Dendritic cell treated with granulocyte-macrophage colony-stimulating factor and Interleukin-4, amounts not matched to agents 40 ng/mL and 50 ng/mL, for 4 days (primary cell): ENCODE data around the gene GCG.

Experiments
- H3K27ac Mint-ChIP-seq: one replicate; pipeline ENCODE4 v1.8.0; 2022; ENCODE audit warnings: mild to moderate bottlenecking, mixed read lengths
- H3K27me3 Mint-ChIP-seq: one replicate; pipeline ENCODE4 v1.8.0; 2022; ENCODE audit warnings: mild to moderate bottlenecking, mixed read lengths
- H3K36me3 Mint-ChIP-seq: one replicate; pipeline ENCODE4 v1.8.0; 2022; ENCODE audit warnings: low read depth, mixed read lengths
- H3K4me1 Mint-ChIP-seq: one replicate; pipeline ENCODE4 v1.8.0; 2022; ENCODE audit warnings: low read depth, mixed read lengths
- H3K4me3 Mint-ChIP-seq: one replicate; pipeline ENCODE4 v1.8.0; 2022; ENCODE audit warnings: mild to moderate bottlenecking, moderate library complexity, mixed read lengths
- H3K9me3 Mint-ChIP-seq: one replicate; pipeline ENCODE4 v1.8.0; 2022; ENCODE audit warnings: mixed read lengths
- intact Hi-C: fragments of 100-400 bp; cut with micrococcal nuclease; formaldehyde crosslinking; loops from one replicate; pipeline ENCODE4 v1.15.0; 2022

GCG gene

DNA sequence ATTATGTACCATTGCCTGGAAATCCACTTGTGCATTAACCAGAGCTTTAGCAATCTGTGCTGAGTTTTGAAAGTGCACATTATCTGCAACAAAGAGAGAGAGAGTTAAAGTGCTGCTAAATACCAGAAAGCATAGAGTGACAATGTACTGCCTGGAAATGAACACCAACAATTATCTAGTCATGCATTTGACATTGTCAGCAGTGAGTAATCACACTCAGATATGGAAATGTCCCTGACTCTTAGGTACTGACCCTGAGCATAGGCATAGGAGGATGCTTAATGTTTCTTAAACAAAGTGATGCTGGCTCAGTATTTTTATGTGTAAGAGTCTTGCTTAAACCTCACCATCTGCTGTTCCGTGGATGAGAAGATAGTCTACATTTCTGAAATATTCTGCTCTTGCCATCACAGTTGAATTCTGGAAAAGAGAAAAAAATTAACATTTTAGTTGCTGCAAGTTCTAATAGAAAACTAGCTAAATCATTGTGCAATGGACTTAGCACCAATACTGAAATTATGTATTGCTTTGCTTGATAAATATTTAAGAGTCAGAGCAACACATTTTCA, 20.8 kb upstream of the GCG start:
- Mint-ChIP-seq H3K4me1 (no peaks in the 10 kb centered on the region), H3K9me3 (no peaks in the 10 kb centered on the region), H3K27me3 (no peaks in the 10 kb centered on the region), H3K4me3 (no peak overlapping the region), H3K27ac (no peak overlapping the region), H3K36me3 (no peaks in the 10 kb centered on the region)
- intact Hi-C loops = no loop called here

DNA sequence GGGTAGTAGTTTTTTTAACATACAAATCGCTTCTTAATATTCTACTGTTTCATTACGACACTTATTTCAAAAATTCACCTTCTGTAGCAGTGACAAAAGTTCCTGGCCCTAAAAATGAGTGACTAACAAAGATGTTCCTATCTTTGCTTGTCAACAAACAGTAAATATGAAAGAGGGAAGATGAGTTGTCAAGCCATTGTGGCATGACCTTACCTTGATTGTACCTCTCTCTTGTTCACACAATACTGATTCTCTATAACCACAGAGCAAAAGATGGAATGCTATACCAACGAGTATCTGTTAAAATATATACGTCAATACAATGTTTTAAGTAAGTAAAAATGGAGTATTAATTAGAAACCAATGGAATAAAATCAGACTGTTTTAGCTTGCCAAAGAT, 14.7 kb upstream of the GCG start:
- intact Hi-C loops = no loop called here
- Mint-ChIP-seq H3K27ac (no peak overlapping the region), H3K9me3 (no peaks in the 10 kb centered on the region), H3K36me3 (no peaks in the 10 kb centered on the region), H3K4me1 (no peaks in the 10 kb centered on the region), H3K4me3 (no peak overlapping the region), H3K27me3 (no peaks in the 10 kb centered on the region)

DNA sequence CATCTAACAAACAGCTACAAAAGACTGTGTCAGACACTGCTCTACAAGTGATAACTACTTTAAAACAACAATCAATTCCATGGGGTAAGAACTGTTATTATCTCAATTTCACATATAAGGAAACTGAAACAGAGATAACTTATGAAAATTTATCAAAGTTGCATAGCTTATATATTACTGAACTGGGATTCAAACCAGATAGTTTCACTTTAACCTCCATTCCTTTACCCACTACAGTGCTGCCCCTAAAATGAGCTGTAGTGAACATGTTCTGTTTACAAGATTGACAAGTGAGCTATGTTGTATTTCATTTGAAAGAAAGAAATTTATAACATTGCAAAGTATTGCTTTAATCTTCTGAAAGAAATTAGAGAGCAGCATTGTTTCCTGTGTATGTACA, 14.1 kb upstream of the GCG start:
- H3K9me3 Mint-ChIP-seq = no peaks in the 10 kb centered on the region
- intact Hi-C loops = no loop called here
- H3K4me3 Mint-ChIP-seq = no peak overlapping the region
- no peaks in the 10 kb centered on the region for H3K4me1 Mint-ChIP-seq
- no peaks in the 10 kb centered on the region for H3K27me3 Mint-ChIP-seq
- no peaks in the 10 kb centered on the region for H3K36me3 Mint-ChIP-seq
- H3K27ac Mint-ChIP-seq = no peak overlapping the region

DNA sequence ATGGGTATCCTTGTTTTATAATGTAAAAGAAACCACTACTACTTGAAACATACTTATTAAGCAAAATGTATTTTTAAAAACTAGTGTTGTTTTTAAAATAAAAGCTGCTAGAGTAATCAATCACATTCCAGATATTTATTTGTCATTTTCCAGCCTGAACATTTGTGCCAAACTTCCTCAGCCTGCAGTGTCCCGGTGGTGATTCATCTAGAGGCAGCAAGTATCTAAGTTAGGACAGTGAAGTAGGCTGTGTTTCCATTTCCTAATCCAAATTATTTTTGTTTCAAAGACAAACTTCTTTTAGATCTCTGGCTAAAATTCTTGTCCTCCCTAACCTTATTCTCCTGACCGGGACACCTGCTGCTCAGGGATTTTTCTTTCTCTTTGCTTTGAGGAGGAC, 12.8 kb upstream of the GCG start:
- intact Hi-C loops = no loop called here
- Mint-ChIP-seq H3K4me1 (no peaks in the 10 kb centered on the region), H3K27me3 (peaks cover 2% of the 10 kb centered on the region), H3K36me3 (no peaks in the 10 kb centered on the region), H3K9me3 (no peaks in the 10 kb centered on the region), H3K4me3 (no peak overlapping the region), H3K27ac (no peak overlapping the region)

DNA sequence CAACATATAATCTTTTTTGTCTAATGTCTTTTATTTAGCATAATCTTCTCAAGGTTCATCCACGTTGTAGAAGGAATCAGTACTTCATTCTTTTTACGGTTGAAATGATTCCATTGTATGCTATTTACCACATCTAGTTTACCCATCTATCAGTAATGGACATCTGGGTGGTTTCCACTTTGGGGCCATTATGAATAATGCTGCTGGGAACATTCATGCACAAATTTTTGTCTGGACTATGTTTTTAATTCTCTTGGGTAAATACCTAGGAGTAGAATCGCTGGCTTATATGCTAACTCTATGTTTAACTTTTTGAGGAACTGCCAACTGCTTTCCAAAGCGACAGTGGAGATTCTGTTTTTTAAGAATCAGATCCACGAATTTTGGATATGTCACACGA, 7.4 kb upstream of the GCG start:
- Mint-ChIP-seq H3K27ac (no peak overlapping the region), H3K27me3 (peaks cover 2% of the 10 kb centered on the region), H3K9me3 (no peaks in the 10 kb centered on the region), H3K36me3 (no peaks in the 10 kb centered on the region), H3K4me1 (no peaks in the 10 kb centered on the region), H3K4me3 (no peak overlapping the region)
- intact Hi-C loops = no loop called here

GRCh38 chr2:162156149-162156548, 4.1 kb upstream of the GCG start:
- H3K9me3 Mint-ChIP-seq = no peaks in the 10 kb centered on the region
- intact Hi-C loops = no loop called here
- H3K36me3 Mint-ChIP-seq = no peaks in the 10 kb centered on the region
- H3K27ac Mint-ChIP-seq = no peak overlapping the region
- no peak overlapping the region for H3K4me3 Mint-ChIP-seq
- peaks cover 6% of the 10 kb centered on the region for H3K4me1 Mint-ChIP-seq
- peaks cover 10% of the 10 kb centered on the region for H3K27me3 Mint-ChIP-seq

GRCh38 chr2:162155093-162155492, 3.0 kb upstream of the GCG start:
- H3K27me3 Mint-ChIP-seq = peaks cover 7% of the 10 kb centered on the region
- H3K4me3 Mint-ChIP-seq = no peak overlapping the region
- peaks cover 6% of the 10 kb centered on the region for H3K4me1 Mint-ChIP-seq
- intact Hi-C loops = no loop called here
- H3K27ac Mint-ChIP-seq = no peak overlapping the region
- no peaks in the 10 kb centered on the region for H3K9me3 Mint-ChIP-seq
- H3K36me3 Mint-ChIP-seq = no peaks in the 10 kb centered on the region

DNA sequence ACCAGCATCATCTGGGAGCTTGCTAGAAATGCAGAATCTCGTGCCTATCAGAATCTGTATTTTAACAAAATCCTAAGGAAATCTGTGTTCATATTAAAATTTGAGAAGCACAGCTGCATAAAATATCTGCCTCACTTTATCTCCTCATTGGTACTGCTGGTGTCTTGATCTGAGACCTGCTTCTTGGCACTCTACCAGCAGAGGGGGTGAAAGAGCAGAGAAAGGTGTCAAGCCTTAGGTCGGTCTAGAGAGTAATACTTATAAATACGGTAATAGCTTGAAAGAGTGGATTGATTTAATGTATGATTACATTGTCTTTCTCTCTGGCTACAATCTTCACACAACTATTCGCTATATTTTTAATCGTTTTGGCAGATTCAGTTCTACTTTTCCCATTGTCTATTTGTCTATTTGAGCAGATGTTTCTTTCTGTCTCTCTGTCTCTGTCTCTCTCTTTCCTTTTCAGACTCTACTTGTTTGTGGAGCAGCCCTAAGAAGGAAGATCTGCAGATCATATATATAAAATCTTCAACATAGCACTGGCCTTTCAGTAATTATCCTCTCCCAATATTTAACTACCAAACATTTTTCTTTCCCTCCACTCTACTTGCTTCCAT, 1.7 kb upstream of the GCG start:
- Mint-ChIP-seq H3K27ac (no peak overlapping the region), H3K9me3 (no peaks in the 10 kb centered on the region), H3K27me3 (peaks cover 7% of the 10 kb centered on the region), H3K36me3 (no peaks in the 10 kb centered on the region), H3K4me1 (peaks cover 6% of the 10 kb centered on the region), H3K4me3 (no peak overlapping the region)
- intact Hi-C loops = loop anchor here (1.0 to 5.0 kb wide), 2 partner anchors 69 to 148 kb away; no protein-coding TSS in a partner anchor

- Mint-ChIP-seq H3K27me3 (peaks cover 11% of the 10 kb centered on the region), H3K36me3 (no peaks in the 10 kb centered on the region), H3K4me1 (peaks cover 6% of the 10 kb centered on the region), H3K4me3 (no peak overlapping the region), H3K27ac (no peak overlapping the region), H3K9me3 (no peaks in the 10 kb centered on the region)
- intact Hi-C loops = loop anchor here (5.0 kb wide), 1 partner anchor 72 kb away; no protein-coding TSS in a partner anchor
Observed at GRCh38 chr2:162149940-162150339, 2.1 kb downstream of the GCG start.

DNA sequence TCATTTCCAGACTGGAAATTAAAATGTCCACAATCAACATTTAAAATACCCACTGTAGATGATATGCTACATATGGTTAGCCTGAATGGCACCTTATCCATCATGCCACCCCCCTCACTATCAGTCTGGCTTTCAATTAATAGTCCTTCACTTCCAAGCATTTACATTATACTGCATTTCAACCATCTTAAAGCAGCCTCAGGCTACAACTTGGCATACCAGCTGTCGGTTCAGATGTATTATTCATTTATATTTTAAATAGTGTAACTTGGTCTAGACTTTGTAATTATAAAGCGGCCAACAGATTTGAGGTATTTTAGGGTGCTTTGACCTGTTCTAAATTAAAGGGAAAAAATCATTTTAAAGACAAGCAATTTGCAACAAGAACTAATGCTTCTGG, 2.6 kb downstream of the GCG start:
- Mint-ChIP-seq H3K27me3 (peaks cover 11% of the 10 kb centered on the region), H3K4me3 (no peak overlapping the region), H3K36me3 (no peaks in the 10 kb centered on the region), H3K27ac (no peak overlapping the region), H3K4me1 (peaks cover 6% of the 10 kb centered on the region), H3K9me3 (no peaks in the 10 kb centered on the region)
- intact Hi-C loops = no loop called here

- Mint-ChIP-seq H3K4me1 (peaks cover 4% of the 10 kb centered on the region), H3K27me3 (peaks cover 9% of the 10 kb centered on the region), H3K9me3 (no peaks in the 10 kb centered on the region), H3K36me3 (no peaks in the 10 kb centered on the region), H3K27ac (no peak overlapping the region), H3K4me3 (no peak overlapping the region)
- intact Hi-C loops = no loop called here
Observed at GRCh38 chr2:162148956-162149355, 3.1 kb downstream of the GCG start.

DNA sequence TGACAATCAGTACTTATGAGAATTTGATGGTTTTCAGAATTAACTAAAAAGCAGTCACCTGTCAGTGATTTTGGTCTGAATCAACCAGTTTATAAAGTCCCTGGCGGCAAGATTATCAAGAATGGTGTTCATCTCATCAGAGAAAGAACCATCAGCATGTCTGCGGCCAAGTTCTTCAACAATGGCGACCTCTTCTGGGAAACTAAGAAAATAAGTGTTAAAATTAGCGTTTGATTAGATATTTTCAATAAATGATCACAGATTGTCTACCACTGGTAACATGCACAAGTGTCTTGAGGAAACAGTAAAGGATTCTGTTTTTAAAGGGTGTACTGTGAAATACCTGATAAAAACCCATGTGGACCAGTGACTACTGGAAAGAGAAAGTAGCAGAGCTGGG, 8.1 kb downstream of the GCG start:
- no peaks in the 10 kb centered on the region for H3K4me1 Mint-ChIP-seq
- H3K9me3 Mint-ChIP-seq = no peaks in the 10 kb centered on the region
- no peaks in the 10 kb centered on the region for H3K36me3 Mint-ChIP-seq
- intact Hi-C loops = no loop called here
- H3K27me3 Mint-ChIP-seq = peaks cover 4% of the 10 kb centered on the region
- H3K4me3 Mint-ChIP-seq = no peak overlapping the region
- no peak overlapping the region for H3K27ac Mint-ChIP-seq

DNA sequence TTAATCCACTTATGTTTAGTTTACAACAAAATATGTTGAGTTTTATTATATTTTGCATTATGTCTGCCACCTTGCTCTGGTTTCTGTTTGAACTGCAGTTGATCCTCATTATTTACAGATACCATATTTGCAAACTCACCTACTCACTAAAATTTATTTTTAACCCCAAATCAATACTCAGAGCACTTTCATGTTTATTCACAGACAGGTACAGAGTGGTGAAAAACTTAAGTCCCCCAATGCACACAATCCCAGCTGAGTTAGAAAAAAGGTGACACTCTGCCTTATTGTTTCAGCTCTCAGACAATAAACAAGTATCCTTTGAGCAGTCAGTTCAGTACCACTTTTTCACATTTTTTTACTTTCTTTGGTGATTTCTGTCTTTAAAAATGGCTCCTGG, 13.7 kb downstream of the GCG start:
- peaks cover 2% of the 10 kb centered on the region for H3K27me3 Mint-ChIP-seq
- no peak overlapping the region for H3K27ac Mint-ChIP-seq
- intact Hi-C loops = no loop called here
- H3K4me3 Mint-ChIP-seq = no peak overlapping the region
- H3K36me3 Mint-ChIP-seq = no peaks in the 10 kb centered on the region
- H3K4me1 Mint-ChIP-seq = no peaks in the 10 kb centered on the region
- H3K9me3 Mint-ChIP-seq = no peaks in the 10 kb centered on the region

- Mint-ChIP-seq H3K9me3 (no peaks in the 10 kb centered on the region), H3K36me3 (no peaks in the 10 kb centered on the region), H3K4me3 (no peak overlapping the region), H3K27me3 (no peaks in the 10 kb centered on the region), H3K4me1 (peaks cover 23% of the 10 kb centered on the region), H3K27ac (no peak overlapping the region)
- intact Hi-C loops = loop anchor here (10.0 kb wide), 1 partner anchor 693 kb away; no protein-coding TSS in a partner anchor
Observed at GRCh38 chr2:162127422-162127821, 24.6 kb downstream of the GCG start.

DNA sequence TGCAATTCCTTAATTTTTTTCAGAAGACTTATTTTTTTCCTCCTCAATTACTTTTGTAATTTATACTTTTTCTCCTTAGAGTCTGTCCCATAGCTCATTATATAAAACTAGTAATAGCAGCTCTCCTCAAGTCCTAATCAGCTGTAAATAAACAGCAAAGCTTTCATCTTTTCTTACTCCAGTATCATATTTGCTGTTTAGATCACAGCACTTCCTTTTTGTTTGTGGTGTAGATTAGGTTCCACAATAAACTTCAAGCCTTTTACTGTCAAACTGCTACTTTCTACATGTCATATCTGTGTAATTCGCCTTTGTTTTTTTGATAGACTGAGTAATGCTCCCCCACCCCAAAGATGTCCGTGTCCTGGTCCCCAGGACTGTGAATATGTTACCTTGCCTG, 25.5 kb downstream of the GCG start:
- H3K9me3 Mint-ChIP-seq = no peaks in the 10 kb centered on the region
- peaks cover 23% of the 10 kb centered on the region for H3K4me1 Mint-ChIP-seq
- H3K27me3 Mint-ChIP-seq = no peaks in the 10 kb centered on the region
- no peaks in the 10 kb centered on the region for H3K36me3 Mint-ChIP-seq
- peak overlapping the region; percentile 81 for H3K27ac Mint-ChIP-seq
- intact Hi-C loops = loop anchor here (10.0 kb wide), 1 partner anchor 692 kb away; no protein-coding TSS in a partner anchor
- peak overlapping the region; percentile 4 for H3K4me3 Mint-ChIP-seq
